ENCODE data around the gene DARS2.
"Not testable (repeated sequence)": the region's sequence is repeated elsewhere in the genome, so short reads cannot be mapped to it uniquely, and the experiment has no call there.

Gene DARS2

GRCh38 chr1:173867753-173868265, 43.3 kb downstream of the DARS2 start, which contains the start of gene GAS5:
Gene GAS5, minus strand, starts transcription at chr1:173867989.
- H3K9ac ChIP-seq = peak within 1 kb of the TSS; percentile 97
- peaks cover 45% of the 10 kb centered on the region for H4K20me1 ChIP-seq
- peak within 1 kb of the TSS; percentile 86 for H3K4me2 ChIP-seq
- peaks cover 61% of the 10 kb centered on the region for H3K4me1 ChIP-seq
- no peak for TF ChIP-seq Cebpa-rat (IDR thresholded peaks at IDR 0.05)
- H3K4me3 ChIP-seq = peak within 1 kb of the TSS; percentile 86
- peaks cover 44% of the 10 kb centered on the region for H3K36me3 ChIP-seq
- no peaks in the 10 kb centered on the region for H3K27me3 ChIP-seq
- no peaks in the 10 kb centered on the region for H3K9me3 ChIP-seq
- peak within 1 kb of the TSS; percentile 97 for H3K27ac ChIP-seq

GRCh38 chr1:173868266-173869020, 44.0 kb downstream of the DARS2 start, which contains the start of gene ZBTB37:
Gene ZBTB37, plus strand, starts transcription at chr1:173868380. Its CDS starts 1,846 bp downstream, at chr1:173870226.
- Histone ChIP-seq H3K27ac (peak within 1 kb of the TSS; percentile 97), H3K36me3 (peaks cover 38% of the 10 kb centered on the region), H3K27me3 (no peaks in the 10 kb centered on the region), H3K4me2 (peak within 1 kb of the TSS; percentile 86), H3K4me3 (peak within 1 kb of the TSS; percentile 86), H4K20me1 (peaks cover 39% of the 10 kb centered on the region), H3K9ac (peak within 1 kb of the TSS; percentile 97), H3K9me3 (no peaks in the 10 kb centered on the region), H3K4me1 (peaks cover 61% of the 10 kb centered on the region)
- no peak for TF ChIP-seq Cebpa-rat (IDR thresholded peaks at IDR 0.05)

DNA sequence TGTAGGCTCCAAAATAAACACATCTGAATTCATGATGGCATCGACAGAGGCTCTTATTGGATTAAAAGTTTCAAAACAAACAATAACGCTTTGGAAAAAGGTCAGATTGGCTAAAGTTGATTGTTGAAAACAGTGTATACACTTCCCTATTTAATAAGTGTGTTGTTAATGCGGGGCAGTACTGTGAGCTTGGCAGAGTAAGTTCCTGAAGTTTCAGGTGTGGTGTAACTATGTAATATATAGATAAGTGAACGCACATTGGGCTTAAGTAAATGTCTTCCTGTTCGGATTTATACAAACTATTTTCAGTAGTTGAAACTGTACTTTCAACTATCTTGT, 44.5 kb downstream of the DARS2 start:
- H3K27me3 ChIP-seq = no peaks in the 10 kb centered on the region
- H3K4me1 ChIP-seq = peaks cover 56% of the 10 kb centered on the region
- peak overlapping the region; percentile 92 for H3K9ac ChIP-seq
- peak overlapping the region; percentile 82 for H3K4me2 ChIP-seq
- peak overlapping the region; percentile 97 for H3K27ac ChIP-seq
- H4K20me1 ChIP-seq = peaks cover 33% of the 10 kb centered on the region
- peak overlapping the region; percentile 86 for H3K4me3 ChIP-seq
- peaks cover 32% of the 10 kb centered on the region for H3K36me3 ChIP-seq
- H3K9me3 ChIP-seq = no peaks in the 10 kb centered on the region
- TF ChIP-seq Cebpa-rat (IDR thresholded peaks at IDR 0.05) = no peak

DNA sequence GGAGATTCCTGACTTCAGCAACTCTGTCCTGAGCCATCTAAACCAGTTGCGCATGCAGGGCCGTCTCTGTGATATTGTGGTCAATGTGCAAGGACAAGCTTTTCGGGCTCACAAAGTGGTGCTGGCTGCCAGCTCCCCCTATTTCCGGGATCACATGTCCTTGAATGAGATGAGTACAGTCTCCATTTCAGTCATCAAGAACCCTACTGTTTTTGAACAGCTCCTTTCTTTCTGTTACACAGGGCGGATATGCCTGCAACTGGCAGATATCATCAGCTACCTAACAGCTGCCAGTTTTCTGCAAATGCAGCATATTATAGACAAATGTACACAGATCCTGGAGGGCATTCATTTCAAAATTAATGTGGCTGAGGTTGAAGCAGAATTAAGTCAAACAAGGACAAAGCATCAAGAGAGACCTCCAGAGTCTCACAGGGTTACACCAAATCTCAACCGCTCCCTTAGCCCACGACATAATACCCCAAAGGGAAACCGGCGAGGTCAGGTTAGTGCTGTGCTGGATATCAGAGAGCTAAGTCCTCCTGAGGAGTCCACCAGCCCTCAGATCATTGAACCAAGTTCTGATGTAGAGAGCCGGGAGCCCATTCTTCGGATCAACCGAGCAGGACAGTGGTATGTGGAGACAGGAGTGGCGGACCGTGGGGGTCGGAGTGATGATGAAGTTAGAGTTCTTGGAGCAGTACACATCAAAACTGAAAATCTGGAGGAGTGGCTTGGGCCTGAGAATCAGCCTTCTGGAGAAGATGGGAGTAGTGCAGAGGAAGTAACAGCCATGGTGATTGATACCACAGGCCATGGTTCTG, 46.0 kb downstream of the DARS2 start:
- Histone ChIP-seq H3K36me3 (peaks cover 19% of the 10 kb centered on the region), H3K4me1 (peaks cover 44% of the 10 kb centered on the region), H3K9me3 (no peaks in the 10 kb centered on the region), H3K4me2 (peak overlapping the region; percentile 82), H4K20me1 (peaks cover 19% of the 10 kb centered on the region), H3K4me3 (no peak overlapping the region), H3K9ac (peak overlapping the region; percentile 7; the same call in 1 of the 2 replicates), H3K27me3 (no peaks in the 10 kb centered on the region), H3K27ac (peak overlapping the region; percentile 35)
- TF ChIP-seq Cebpa-rat (IDR thresholded peaks at IDR 0.05) = no peak

- no peak overlapping the region for H3K9ac ChIP-seq
- no peak overlapping the region for H3K27ac ChIP-seq
- no peak for TF ChIP-seq Cebpa-rat (IDR thresholded peaks at IDR 0.05)
- peak overlapping the region; percentile 82 for H3K4me2 ChIP-seq
- H3K36me3 ChIP-seq = peaks cover 16% of the 10 kb centered on the region
- no peaks in the 10 kb centered on the region for H3K9me3 ChIP-seq
- peaks cover 12% of the 10 kb centered on the region for H4K20me1 ChIP-seq
- no peak overlapping the region for H3K4me3 ChIP-seq
- no peaks in the 10 kb centered on the region for H3K27me3 ChIP-seq
- H3K4me1 ChIP-seq = peaks cover 38% of the 10 kb centered on the region
These were observed 46.6 kb downstream of the DARS2 start for GRCh38 chr1:173871091-173871490.

GRCh38 chr1:173871500-173871899, 47.0 kb downstream of the DARS2 start:
- Histone ChIP-seq H3K4me3 (no peak overlapping the region), H3K4me2 (peak overlapping the region; percentile 82)

DNA sequence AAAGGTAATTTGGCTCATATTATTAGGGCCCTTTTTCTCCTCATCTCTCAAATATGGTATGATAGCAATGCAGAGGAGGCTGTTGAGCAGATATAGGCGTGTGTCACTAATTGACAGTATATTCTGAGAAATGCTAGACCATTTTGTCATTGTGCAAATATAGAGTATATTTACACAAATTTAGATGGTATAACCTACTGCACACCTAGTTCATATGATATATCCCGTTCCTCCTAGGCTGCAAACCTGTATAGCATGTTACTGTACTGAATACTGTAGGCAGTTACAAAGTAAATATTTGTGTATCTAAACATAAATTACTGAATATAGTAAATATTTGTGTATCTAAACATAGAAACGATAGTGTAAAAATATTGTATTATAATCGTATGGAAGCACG, 52.3 kb downstream of the DARS2 start:
- Histone ChIP-seq H3K9ac (no peak overlapping the region), H4K20me1 (no peaks in the 10 kb centered on the region), H3K36me3 (peaks cover 8% of the 10 kb centered on the region; the same call in 1 of the 2 replicates), H3K4me3 (no peak overlapping the region), H3K9me3 (no peaks in the 10 kb centered on the region), H3K4me2 (no peak overlapping the region), H3K4me1 (peaks cover 6% of the 10 kb centered on the region), H3K27ac (no peak overlapping the region), H3K27me3 (no peaks in the 10 kb centered on the region)
- TF ChIP-seq Cebpa-rat (IDR thresholded peaks at IDR 0.05) = no peak

More at GRCh38 chr1:173871500-173871899, 47.0 kb downstream of the DARS2 start:
- peaks cover 8% of the 10 kb centered on the region for H4K20me1 ChIP-seq
- no peaks in the 10 kb centered on the region for H3K27me3 ChIP-seq
- no peak overlapping the region for H3K9ac ChIP-seq
- TF ChIP-seq Cebpa-rat (IDR thresholded peaks at IDR 0.05) = no peak
- H3K36me3 ChIP-seq = peaks cover 12% of the 10 kb centered on the region
- H3K27ac ChIP-seq = no peak overlapping the region
- no peaks in the 10 kb centered on the region for H3K9me3 ChIP-seq
- peaks cover 35% of the 10 kb centered on the region for H3K4me1 ChIP-seq

DNA sequence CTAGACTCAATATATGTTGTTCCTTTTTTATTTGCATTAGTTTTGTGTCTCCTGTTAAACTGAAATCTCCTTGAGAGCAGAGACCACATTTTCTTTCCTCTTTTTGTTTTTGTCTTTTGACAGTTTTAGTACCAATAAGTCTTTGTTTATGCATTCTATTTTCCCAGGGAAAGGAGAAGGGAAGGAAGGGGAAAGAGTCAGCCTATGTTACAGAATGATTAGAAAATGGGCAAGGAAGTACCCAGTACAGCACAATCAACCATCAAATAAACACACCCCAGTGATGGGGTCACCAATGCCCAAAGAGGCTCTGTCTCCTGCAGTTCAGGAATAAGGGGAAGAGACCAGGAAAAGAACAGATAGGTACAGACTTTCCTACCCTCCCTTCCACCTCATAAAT, 53.8 kb downstream of the DARS2 start:
- no peak overlapping the region for H3K9ac ChIP-seq

GRCh38 chr1:173881117-173881516, 56.6 kb downstream of the DARS2 start:
- not testable (repeated sequence) for H3K27ac ChIP-seq, H4K20me1 ChIP-seq

More for the DNA sequence above, 53.8 kb downstream of the DARS2 start:
- H3K4me1 ChIP-seq = no peaks in the 10 kb centered on the region
- no peaks in the 10 kb centered on the region for H4K20me1 ChIP-seq
- H3K27ac ChIP-seq = no peak overlapping the region
- no peak overlapping the region for H3K4me2 ChIP-seq
- H3K36me3 ChIP-seq = peaks cover 8% of the 10 kb centered on the region; the same call in 1 of the 2 replicates
- H3K4me3 ChIP-seq = no peak overlapping the region
- no peaks in the 10 kb centered on the region for H3K9me3 ChIP-seq
- no peaks in the 10 kb centered on the region for H3K27me3 ChIP-seq
- TF ChIP-seq Cebpa-rat (IDR thresholded peaks at IDR 0.05) = no peak

More at GRCh38 chr1:173881117-173881516, 56.6 kb downstream of the DARS2 start:
- not testable (repeated sequence) for H3K4me2 ChIP-seq, H3K9me3 ChIP-seq, H3K4me1 ChIP-seq, H3K4me3 ChIP-seq, H3K9ac ChIP-seq, H3K27me3 ChIP-seq
- peaks cover 10% of the 10 kb centered on the region for H3K36me3 ChIP-seq
